Ishikawa (cell line): ENCODE measurements around the gene TMEM272.

Experiments used
- CEBPB ChIP-seq: IDR thresholded peaks from 2 replicates; pipeline ENCODE4 v1.6.1; 2012
- CREB1 ChIP-seq: IDR thresholded peaks from 2 replicates; pipeline ENCODE4 v1.6.1; 2012; ENCODE audit warnings: low read depth
- EGR1 ChIP-seq: IDR thresholded peaks from 2 replicates; pipeline ENCODE4 v1.6.1; 2012
- EP300 ChIP-seq: IDR thresholded peaks from 2 replicates; pipeline ENCODE4 v1.6.1; 2012; ENCODE audit warnings: borderline replicate concordance
- FOXM1 ChIP-seq: IDR thresholded peaks from 2 replicates; pipeline ENCODE4 v1.6.1; 2012; ENCODE audit warnings: low read depth, borderline replicate concordance
- MAX ChIP-seq: IDR thresholded peaks from 2 replicates; pipeline ENCODE4 v1.6.1; 2012
- NFIC ChIP-seq: IDR thresholded peaks from 2 replicates; pipeline ENCODE4 v1.6.1; 2012
- RAD21 ChIP-seq: IDR thresholded peaks from 2 replicates; pipeline ENCODE4 v1.6.1; 2012; ENCODE audit warnings: low read depth
- REST ChIP-seq: IDR thresholded peaks from 2 replicates; pipeline ENCODE4 v1.6.1; 2012; ENCODE audit warnings: low read depth, mild to moderate bottlenecking
- TAF1 ChIP-seq: IDR thresholded peaks from 2 replicates; pipeline ENCODE4 v1.6.1; 2012; ENCODE audit warnings: low read depth, mild to moderate bottlenecking
- TCF12 ChIP-seq: IDR thresholded peaks from 2 replicates; pipeline ENCODE4 v1.6.1; 2012; ENCODE audit warnings: low read depth
- TEAD4 ChIP-seq: IDR thresholded peaks from 2 replicates; pipeline ENCODE4 v1.6.1; 2012
- USF1 ChIP-seq: IDR thresholded peaks from 2 replicates; pipeline ENCODE4 v1.6.1; 2012
- YY1 ChIP-seq: IDR thresholded peaks from 2 replicates; pipeline ENCODE4 v1.6.1; 2012; ENCODE audit warnings: low read depth
- ZBTB7A ChIP-seq: IDR thresholded peaks from 2 replicates; pipeline ENCODE4 v1.6.1; 2012; ENCODE audit warnings: low read depth

Gene TMEM272

GRCh38 chr13:51882570-51883225 is 37.7 kb upstream of the TMEM272 start:
- TF ChIP-seq TEAD4 = no peak
- TF ChIP-seq TAF1 = no peak
- TF ChIP-seq REST = no peak
- TF ChIP-seq ZBTB7A = no peak
- no peak for TF ChIP-seq FOXM1
- TF ChIP-seq NFIC = no peak
- no peak for TF ChIP-seq USF1
- no peak for TF ChIP-seq MAX
- TF ChIP-seq YY1 = no peak
- TF ChIP-seq CREB1 = no peak
- TF ChIP-seq RAD21 = no peak
- TF ChIP-seq EP300 = no peak
- no peak for TF ChIP-seq EGR1

- TF ChIP-seq USF1 (no peak), EP300 (no peak), REST (no peak), MAX (no peak), EGR1 (no peak), FOXM1 (no peak), TAF1 (no peak), TEAD4 (no peak), CREB1 (no peak), RAD21 (no peak), ZBTB7A (no peak), CEBPB (no peak), TCF12 (no peak), NFIC (no peak), YY1 (no peak)
Observed at GRCh38 chr13:51881296-51881695, 36.3 kb upstream of the TMEM272 start.

- no peak for TF ChIP-seq MAX
- TF ChIP-seq YY1 = no peak
- TF ChIP-seq RAD21 = no peak
- TF ChIP-seq CEBPB = no peak
- TF ChIP-seq ZBTB7A = no peak
Observed at GRCh38 chr13:51879133-51879532, 34.2 kb upstream of the TMEM272 start.

GRCh38 chr13:51874651-51875050 is 29.7 kb upstream of the TMEM272 start:
- TF ChIP-seq EP300 (no peak), TAF1 (no peak), USF1 (no peak), REST (no peak), ZBTB7A (no peak), FOXM1 (no peak), MAX (no peak), TCF12 (no peak), RAD21 (no peak), TEAD4 (no peak), EGR1 (no peak), NFIC (no peak), YY1 (no peak), CREB1 (no peak), CEBPB (no peak)
